Stimulated activated CD8-positive, alpha-beta memory T cell treated with anti-CD3 and anti-CD28 coated beads, Interleukin-4, amount 100 ng/mL, for 48 hours (primary cell): ENCODE data around the gene CADPS2.
"Not testable (repeated sequence)": the region's sequence is repeated elsewhere in the genome, so short reads cannot be mapped to it uniquely, and the experiment has no call there.

ENCODE experiments used
- DNase-seq: peaks from one replicate; pipeline ENCODE4 v3.0.0-alpha.2; 2020

Gene CADPS2

DNA sequence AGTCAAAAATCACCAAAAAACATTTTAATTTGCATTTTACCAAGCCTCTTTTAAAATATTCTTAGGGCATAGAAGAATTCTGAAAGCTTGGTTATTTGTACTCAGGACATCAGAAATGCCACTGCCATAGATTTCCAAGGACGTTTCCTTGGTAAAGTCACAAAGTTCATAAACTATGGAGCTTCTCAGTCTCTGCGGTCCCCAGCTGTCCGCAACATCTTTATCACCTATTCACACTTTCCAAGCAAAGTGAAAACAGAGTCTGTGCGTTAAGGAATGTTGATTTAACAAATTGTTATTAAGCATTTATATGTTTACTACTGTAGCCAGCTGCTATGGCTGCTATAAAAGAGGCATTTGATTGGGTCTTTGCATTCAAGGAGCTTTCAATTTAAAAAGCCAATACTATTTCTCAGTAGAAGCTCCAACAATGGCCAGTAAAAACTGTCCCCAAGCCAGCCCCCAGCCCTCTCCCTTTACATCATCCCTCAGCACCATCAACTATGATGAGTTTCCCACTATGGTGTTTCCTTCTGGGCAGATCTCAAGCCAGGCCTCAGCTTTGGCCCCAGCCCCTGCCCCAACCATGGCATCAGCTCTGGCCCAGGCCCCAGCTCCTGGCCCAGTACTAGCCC, 36.8 kb downstream of the CADPS2 start:
- DNase-seq, result no peak

DNA sequence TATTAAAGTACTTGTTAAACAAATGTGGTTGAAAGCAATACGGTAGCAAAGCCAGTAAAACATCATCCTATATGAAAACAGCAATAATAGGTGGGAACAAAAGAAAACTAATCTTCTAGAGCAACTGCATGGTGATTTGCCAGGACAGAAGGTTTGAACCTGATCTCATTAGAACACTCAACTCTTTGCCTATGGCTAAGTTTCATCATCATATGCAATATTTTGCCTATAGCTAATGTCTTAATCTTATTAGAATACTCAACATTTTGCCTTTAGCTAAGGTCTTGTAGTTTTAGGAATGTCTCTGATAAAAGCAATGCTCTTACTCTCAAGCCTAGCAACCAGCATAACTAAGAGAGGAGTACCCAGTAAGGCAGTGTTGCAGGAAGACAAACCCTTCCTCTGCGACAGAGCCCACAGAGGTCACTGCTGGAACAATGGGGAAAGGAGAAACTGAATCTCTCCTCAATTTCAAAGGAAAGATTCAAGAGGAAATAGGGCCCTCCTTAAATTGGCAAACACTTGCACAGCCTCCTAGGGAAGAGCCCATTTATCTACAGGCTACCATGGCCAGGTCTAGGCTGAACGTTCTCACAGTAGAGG, 38.3 kb downstream of the CADPS2 start:
- DNase-seq, result no peak

- no peak for DNase-seq
These were observed 39.7 kb downstream of the CADPS2 start for GRCh38 chr7:122846591-122846990.

GRCh38 chr7:122845286-122845685, 41.0 kb downstream of the CADPS2 start:
- DNase-seq, result no peak

GRCh38 chr7:122844191-122844988, 41.9 kb downstream of the CADPS2 start:
- no peak for DNase-seq

DNA sequence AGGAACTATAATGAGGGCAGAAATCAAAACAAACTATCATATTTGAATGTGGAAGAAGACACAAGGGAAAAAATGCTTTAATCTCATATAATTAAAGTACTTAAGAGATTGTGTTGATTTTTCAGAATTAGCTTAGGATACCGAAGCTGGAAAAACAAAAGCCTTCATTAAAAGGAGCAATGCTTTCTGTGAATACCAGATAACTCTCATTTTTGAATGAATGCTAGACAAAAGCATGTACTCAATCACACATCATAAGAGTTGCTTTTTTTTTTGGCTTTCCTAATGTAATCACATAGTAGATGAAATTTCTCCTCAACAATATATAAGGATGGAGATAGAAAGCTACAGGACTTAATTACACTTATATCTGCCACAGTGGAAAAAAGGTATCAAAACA, 43.3 kb downstream of the CADPS2 start:
- DNase-seq, result no peak

- not testable (repeated sequence) for DNase-seq
These were observed 50.0 kb downstream of the CADPS2 start for GRCh38 chr7:122836286-122836685.

DNA sequence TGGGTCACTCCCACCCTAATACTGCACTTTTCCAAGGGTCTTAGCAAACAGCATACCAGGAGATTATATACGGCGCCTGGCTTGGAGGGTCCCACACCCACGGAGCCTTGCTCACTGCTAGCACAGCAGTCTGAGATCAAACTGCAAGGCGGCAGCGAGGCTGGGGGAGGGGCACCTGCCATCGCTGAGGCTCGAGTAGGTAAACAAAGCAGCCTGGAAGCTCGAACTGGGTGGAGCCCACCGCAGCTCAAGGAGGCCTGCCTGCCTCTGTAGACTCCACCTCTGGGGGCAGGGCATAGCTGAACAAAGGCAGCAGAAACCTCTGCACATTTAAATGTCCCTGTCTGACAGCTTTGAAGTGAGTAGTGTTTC, 51.7 kb downstream of the CADPS2 start:
- not testable (repeated sequence) for DNase-seq

DNA sequence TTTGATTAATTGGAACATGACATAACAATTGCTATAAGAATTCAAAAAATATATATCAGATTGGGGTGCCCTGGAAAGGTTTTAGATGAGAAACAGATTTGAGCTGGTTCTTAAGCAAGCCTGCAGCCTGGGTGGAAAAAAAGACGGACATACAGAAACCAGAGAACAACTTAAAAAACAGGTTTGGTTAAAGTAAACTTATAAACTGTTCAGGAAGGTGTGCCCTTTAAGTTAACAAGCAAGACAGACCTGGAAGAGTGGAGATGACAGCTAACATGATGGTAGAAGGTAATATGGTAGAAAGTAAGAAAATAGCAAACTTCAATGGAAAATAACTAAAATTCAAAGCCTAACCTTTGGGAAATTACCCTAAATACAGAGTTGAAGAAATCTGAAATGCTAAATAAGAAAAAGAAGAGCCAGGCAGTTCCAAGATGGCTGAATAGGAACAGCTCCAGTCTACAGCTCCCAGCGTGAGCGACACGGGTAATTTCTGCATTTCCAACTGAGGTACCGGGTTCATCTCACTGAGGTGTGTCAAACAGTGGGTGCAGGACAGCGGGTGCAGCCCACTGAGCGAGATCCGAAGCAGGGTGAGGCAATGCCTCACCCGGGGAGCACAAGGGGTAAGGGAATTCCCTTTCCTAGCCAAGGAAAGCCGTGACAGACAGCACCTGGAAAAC, 52.2 kb downstream of the CADPS2 start:
- no peak for DNase-seq

DNA sequence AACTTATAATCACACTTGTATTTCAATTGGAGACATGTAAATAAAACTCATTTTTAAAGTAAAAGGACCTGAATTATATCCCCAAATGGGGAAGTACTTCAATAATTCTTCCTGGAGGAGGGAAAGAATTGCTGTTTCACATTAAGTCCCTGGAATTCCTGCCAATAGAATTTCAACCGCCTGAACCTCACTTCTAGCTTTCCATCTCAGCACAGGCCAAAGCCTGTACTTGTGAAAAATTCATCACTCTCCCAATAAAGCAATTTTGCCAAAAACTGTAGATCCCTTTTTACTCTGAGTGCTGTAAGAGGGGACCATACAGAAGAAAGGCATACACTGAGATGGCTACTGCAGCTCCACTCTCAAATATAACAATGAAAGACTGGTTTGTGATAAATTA, 54.8 kb downstream of the CADPS2 start:
- DNase-seq, result no peak

DNA sequence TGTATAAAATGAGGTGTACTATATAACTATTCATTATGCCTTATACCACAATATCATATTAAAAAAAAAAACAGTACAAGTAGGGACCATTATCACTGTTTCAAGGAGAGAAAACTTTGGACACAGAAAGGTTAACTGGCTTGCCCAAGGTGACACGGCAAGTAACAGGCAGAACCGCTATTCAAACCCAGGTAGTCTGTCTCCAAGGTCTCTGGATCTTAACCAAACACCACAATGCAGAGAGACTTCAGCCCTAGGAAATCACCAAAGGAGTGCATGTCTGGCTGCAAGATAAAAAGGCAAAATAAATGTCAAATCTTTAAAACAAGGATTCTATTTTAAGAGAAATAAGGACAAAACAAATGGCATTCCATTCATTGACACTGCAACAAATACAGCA, 56.3 kb downstream of the CADPS2 start:
- DNase-seq, result no peak

DNA sequence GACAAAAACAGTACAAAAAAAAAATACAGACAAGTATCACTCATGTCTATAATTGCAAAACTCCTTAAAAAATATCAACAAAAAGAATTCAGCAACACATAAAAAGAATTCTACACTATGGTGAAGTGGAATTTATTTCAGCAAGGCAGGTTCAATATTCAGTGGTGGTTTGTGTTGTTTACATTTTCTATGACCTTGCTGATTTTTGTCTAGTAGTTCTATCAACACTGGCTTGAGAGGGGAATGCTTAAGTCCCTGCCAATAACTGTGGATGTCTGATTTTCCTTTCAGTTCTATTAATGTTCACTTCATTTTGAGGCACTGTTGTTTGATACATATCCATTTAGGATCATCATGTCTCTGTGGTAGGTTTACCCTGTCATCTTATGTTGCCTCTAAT, 58.5 kb downstream of the CADPS2 start:
- no peak for DNase-seq

GRCh38 chr7:122813845-122814244, 72.4 kb downstream of the CADPS2 start:
- DNase-seq, result no peak

- DNase-seq, result no peak
These were observed 82.4 kb downstream of the CADPS2 start for GRCh38 chr7:122803851-122804250.

DNA sequence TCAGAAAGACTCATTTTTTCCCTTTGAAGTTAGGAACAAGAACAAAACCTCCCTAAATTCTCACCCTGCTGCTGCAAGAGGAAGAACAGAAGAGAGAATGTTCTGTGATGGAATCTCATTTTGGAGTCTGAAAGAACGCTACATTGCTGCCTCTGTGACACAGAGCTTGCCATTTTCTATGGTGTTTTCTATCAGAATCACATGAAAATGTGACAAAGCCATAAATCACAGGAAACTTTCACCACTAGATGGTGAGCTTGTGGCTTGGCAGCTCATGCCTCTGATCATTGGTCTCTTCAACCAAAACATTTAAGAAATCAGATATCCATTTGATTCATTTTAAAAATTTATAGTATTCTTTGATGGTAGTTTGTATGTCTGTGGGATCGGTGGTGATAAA, 82.9 kb downstream of the CADPS2 start:
- no peak for DNase-seq

DNA sequence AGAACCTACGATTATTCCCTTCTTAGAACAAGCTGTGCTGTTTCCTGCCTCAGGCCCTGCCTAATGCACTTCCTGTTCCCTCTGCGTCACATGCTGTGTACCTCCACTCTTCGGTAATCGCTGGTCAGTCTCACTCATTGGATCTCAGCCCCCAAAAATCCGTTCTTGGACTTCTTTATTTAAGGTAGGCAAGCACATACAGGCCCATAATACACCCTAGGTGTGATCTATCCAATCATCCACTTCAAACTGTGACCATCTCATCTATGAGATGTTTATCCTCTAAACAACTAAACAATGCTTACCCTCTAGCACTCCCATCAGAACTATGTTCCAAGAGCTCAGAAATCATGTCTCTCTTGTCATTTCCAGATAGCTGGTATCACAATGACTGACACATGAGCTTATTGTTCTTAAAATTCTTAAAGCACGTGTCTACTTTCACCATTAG, 83.9 kb downstream of the CADPS2 start:
- DNase-seq, result no peak

DNA sequence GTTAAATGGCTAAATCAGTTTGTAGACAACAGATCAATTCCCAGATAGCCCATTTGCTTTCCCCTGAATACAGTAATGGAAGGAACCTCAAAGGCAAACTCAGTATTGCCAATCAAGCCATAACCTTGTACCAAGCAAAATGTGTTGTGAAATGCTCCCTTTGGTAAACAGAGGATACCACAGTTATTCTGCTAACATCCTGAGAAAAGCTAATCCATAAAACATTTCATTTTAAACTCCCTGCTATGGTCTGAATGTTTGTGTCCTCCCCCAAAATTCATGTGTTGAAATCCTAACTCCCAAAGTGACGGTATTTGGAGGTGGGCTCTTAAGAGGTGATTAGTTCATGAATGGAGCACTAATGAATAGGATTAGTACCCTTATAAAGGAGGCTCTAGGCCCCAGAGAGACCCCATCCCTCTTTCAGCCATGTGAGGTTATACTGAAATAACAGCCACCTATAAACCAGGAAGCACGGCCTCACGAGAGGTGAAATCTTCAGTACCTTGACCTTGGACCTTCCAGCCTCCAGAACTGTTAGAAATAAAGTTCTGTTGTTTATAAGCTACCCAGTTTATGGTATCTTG, 94.2 kb downstream of the CADPS2 start:
- DNase-seq, result no peak

DNA sequence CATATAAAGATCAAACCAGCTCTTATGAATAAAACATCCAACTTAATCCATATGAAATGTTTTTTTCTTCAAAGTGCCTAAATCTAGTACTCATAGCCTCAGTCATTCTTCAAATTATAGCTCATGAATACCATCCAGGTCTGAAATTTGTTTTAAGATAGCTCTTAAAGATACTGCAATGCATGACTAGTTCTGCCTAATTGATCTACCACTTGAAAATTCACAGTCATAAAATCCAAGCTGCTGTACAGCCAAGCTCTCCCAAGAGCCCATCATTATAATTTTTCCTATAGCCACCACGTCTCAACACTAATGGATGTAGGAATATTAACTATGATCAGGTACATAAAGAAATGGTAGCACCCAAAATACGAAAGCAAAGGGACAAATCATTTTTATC, 95.7 kb downstream of the CADPS2 start:
- DNase-seq, result no peak

DNA sequence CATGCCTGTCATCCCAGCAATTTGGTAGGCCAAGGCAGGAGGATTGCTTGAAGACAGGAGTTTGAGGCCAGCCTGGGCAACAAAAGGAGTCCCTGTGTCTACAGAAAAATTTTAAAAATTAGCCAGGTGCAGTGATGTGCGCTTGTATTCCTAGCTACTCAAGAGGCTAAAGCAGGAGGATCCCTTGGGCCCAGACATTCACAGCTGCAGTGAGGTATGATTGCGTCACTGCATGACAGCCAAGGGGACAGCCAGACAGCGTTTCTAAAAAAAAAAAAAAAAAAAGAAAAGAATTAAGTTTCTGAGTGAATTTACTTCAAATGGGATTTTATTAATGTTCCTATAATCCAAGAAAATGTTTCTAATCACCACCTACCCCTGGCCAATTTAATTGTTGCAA, 96.1 kb downstream of the CADPS2 start:
- no peak for DNase-seq

DNA sequence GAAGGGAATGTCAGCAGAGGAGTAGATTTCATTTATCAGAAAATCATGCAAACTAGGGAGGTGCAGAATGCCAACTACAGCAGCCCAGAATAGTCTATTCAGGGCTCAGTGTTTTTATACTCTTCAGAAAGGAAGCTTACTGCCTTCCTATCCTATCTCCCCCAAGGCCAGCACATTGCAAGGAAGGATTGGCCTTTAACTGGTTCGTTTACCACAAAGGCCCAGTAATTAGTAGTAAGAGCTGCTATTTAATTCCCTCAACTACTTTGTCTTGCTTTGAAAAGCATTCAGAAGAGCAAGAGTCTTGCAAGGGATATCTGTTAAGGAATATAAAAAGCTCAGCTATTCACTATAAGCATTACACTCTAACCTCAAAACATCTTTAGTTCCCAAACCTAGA, 97.1 kb downstream of the CADPS2 start:
- DNase-seq, result no peak

DNA sequence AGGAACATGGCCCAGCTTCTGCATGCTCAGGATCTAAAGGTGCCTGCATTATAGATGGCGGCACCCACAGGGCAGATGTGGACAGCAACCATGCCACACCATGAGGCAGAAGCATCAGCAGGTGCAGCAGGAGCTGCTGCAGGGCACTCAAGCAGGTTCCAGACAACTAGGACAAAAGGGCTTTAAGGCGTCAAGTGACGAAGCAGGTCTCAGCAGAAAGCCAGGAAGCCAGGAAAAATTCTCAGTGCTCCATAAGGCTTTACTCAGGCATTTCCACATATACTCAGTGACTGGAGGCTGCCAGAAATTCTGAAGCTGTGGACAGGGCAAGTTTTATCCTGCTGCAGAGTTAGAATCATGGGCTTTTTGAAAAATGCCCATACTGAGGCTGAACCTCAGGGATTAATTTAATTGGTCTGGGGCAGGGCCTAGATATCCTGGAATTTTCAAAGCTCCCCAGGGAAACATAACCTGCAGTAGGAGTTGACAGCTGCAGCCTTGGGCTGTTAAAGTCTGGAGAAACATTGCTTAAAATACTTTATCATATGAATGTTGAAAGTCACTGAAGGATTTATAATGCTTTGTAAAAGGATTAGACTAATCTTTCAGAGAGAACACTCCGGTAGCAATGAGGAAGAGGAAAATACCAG, 115.4 kb downstream of the CADPS2 start:
- DNase-seq, result no peak

- no peak for DNase-seq
These were observed 117.4 kb downstream of the CADPS2 start for GRCh38 chr7:122768827-122769226.

DNA sequence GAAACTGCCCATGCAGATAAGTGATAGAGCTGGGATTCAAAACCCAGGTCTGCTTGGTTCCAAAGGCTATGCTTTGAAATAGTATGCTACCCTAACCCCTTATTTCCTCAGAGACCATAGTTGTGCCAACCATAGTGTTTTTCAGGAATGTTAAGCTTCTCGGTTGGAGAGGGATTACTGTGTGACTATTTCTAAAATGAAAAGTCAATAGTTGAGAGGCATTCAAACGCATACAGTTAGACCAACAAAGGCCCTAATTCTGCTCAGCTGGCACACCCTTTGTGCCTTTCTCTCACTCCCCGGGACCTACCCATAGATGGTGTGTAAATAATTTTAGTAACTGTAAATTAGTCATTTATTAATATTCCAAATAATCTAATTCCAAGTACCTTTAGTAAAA, 118.9 kb downstream of the CADPS2 start:
- no peak for DNase-seq
